ENCODE measurements around the gene PEAR1. TPM values are rescaled to one million over a fixed set of nuclear protein-coding genes. Genes with fewer than 3 reads are reported as not detected.
A peak's percentile ranks its signal among the peaks of the same experiment; 100 is the strongest.
"Not testable (repeated sequence)": the region's sequence is repeated elsewhere in the genome, so short reads cannot be mapped to it uniquely, and the experiment has no call there.

PEAR1 gene
- polyA plus RNA-seq, 4 donors: 0.22 to 6.5 (median 2.6) TPM

GRCh38 chr1:156926175-156926574 is 32.7 kb downstream of the PEAR1 start:
- Histone ChIP-seq H3K9me3 (ENCODE audit: control insufficient read depth in 2 of 2, insufficient read depth in 1 of 2, low read depth in 1 of 2, low read length in 1 of 2) (no peaks in the 10 kb centered on the region), H3K4me3 (ENCODE audit: low read depth in 1 of 3, low read length in 3 of 3) (no peak overlapping the region), H3K27ac (ENCODE audit: low read depth in 1 of 3, low read length in 2 of 3) (no peak overlapping the region), H3K4me1 (ENCODE audit: control insufficient read depth in 3 of 3, insufficient read depth in 2 of 3, low read depth in 1 of 3, low read length in 2 of 3) (peaks cover 0 to 10% (median 0%) of the 10 kb centered on the region in 3 donors), H3K36me3 (ENCODE audit: control insufficient read depth in 3 of 3, insufficient read depth in 2 of 3, low read depth in 1 of 3, low read length in 3 of 3) (no peaks in the 10 kb centered on the region), H3K27me3 (ENCODE audit: control insufficient read depth in 3 of 3, insufficient read depth in 3 of 3, low read length in 3 of 3) (peaks cover 3 to 91% (median 30%) of the 10 kb centered on the region in 3 donors)
- no peak for FAIRE-seq
- DNase-seq: peak in 1 of 2 donors; percentile 55
- WGBS, 3 donors: 20 to 32% (median 22%) methylated on average over 3 of the region's 3 CpGs

GRCh38 chr1:156926695-156927094 is 33.2 kb downstream of the PEAR1 start:
- H3K27ac ChIP-seq (ENCODE audit: low read depth in 1 of 3, low read length in 2 of 3); H3K9me3 ChIP-seq (ENCODE audit: control insufficient read depth in 2 of 2, insufficient read depth in 1 of 2, low read depth in 1 of 2, low read length in 1 of 2); H3K4me1 ChIP-seq (ENCODE audit: control insufficient read depth in 3 of 3, insufficient read depth in 2 of 3, low read depth in 1 of 3, low read length in 2 of 3); FAIRE-seq; H3K4me3 ChIP-seq (ENCODE audit: low read depth in 1 of 3, low read length in 3 of 3); DNase-seq; H3K36me3 ChIP-seq (ENCODE audit: control insufficient read depth in 3 of 3, insufficient read depth in 2 of 3, low read depth in 1 of 3, low read length in 3 of 3): not testable (repeated sequence)
- 71 to 84% (median 74%) methylated on average over 6 of the region's 6 CpGs for WGBS, 3 donors
- peaks cover 3 to 86% (median 29%) of the 10 kb centered on the region in 3 donors for H3K27me3 ChIP-seq (ENCODE audit: control insufficient read depth in 3 of 3, insufficient read depth in 3 of 3, low read length in 3 of 3)

DNA sequence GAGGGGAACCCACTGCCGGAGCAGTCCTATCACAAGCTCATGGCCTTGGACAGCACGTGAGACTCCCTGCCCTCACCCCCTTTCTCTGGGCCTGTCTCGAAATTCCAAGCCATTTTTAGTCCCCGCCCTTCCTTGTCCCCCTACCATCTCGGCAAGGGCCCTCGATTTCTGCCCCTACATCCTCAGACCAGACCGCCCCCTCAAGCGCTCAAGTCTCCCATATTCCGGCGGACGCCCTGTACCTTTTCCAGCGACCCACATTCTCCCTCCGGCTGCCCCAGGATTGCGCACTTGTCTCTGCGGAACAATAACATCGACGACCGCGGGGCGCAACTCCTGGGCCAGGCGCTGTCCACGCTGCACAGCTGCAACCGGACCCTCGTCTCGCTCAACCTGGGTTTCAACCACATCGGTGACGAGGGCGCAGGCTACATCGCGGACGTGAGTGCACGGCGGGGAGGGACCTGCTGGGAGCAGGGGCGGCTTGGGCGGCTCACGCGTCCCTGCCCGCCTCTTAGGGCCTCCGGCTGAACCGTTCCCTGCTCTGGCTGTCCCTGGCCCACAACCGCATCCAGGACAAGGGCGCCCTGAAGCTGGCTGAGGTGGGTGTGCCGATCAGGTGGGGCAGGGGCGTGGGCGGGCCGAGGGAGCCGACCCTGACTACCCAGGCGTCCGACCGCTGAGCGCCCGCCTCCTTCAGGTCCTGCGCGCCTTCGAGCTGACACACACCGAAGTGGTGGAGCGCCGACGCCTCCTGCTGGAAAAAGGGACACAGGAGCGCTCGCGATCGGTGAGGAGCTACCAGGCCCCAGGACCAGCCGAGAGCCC is 33.9 kb downstream of the PEAR1 start:
- Histone ChIP-seq H3K4me1 (ENCODE audit: control insufficient read depth in 3 of 3, insufficient read depth in 2 of 3, low read depth in 1 of 3, low read length in 2 of 3) (peaks cover 0 to 10% (median 0%) of the 10 kb centered on the region in 3 donors), H3K27me3 (ENCODE audit: control insufficient read depth in 3 of 3, insufficient read depth in 3 of 3, low read length in 3 of 3) (peaks cover 3 to 79% (median 29%) of the 10 kb centered on the region in 3 donors), H3K27ac (ENCODE audit: low read depth in 1 of 3, low read length in 2 of 3) (no peak overlapping the region), H3K4me3 (ENCODE audit: low read depth in 1 of 3, low read length in 3 of 3) (no peak overlapping the region), H3K36me3 (ENCODE audit: control insufficient read depth in 3 of 3, insufficient read depth in 2 of 3, low read depth in 1 of 3, low read length in 3 of 3) (no peaks in the 10 kb centered on the region), H3K9me3 (ENCODE audit: control insufficient read depth in 2 of 2, insufficient read depth in 1 of 2, low read depth in 1 of 2, low read length in 1 of 2) (no peaks in the 10 kb centered on the region)
- DNase-seq: peak; percentile 72 to 83
- 5 to 8% (median 6%) methylated on average over 59 to 64 of the region's 64 CpGs for WGBS, 3 donors
- no peak for FAIRE-seq

GRCh38 chr1:156928043-156928602 is 34.6 kb downstream of the PEAR1 start:
- peaks cover 3 to 72% (median 24%) of the 10 kb centered on the region in 3 donors for H3K27me3 ChIP-seq (ENCODE audit: control insufficient read depth in 3 of 3, insufficient read depth in 3 of 3, low read length in 3 of 3)
- H3K4me3 ChIP-seq (ENCODE audit: low read depth in 1 of 3, low read length in 3 of 3): no peak overlapping the region
- no peaks in the 10 kb centered on the region for H3K36me3 ChIP-seq (ENCODE audit: control insufficient read depth in 3 of 3, insufficient read depth in 2 of 3, low read depth in 1 of 3, low read length in 3 of 3)
- H3K4me1 ChIP-seq (ENCODE audit: control insufficient read depth in 3 of 3, insufficient read depth in 2 of 3, low read depth in 1 of 3, low read length in 2 of 3): peaks cover 0 to 10% (median 0%) of the 10 kb centered on the region in 3 donors
- no peaks in the 10 kb centered on the region for H3K9me3 ChIP-seq (ENCODE audit: control insufficient read depth in 2 of 2, insufficient read depth in 1 of 2, low read depth in 1 of 2, low read length in 1 of 2)
- WGBS, 3 donors: 11 to 12% (median 12%) methylated on average over 4 of the region's 4 CpGs
- no peak for DNase-seq
- FAIRE-seq: no peak
- H3K27ac ChIP-seq (ENCODE audit: low read depth in 1 of 3, low read length in 2 of 3): no peak overlapping the region

DNA sequence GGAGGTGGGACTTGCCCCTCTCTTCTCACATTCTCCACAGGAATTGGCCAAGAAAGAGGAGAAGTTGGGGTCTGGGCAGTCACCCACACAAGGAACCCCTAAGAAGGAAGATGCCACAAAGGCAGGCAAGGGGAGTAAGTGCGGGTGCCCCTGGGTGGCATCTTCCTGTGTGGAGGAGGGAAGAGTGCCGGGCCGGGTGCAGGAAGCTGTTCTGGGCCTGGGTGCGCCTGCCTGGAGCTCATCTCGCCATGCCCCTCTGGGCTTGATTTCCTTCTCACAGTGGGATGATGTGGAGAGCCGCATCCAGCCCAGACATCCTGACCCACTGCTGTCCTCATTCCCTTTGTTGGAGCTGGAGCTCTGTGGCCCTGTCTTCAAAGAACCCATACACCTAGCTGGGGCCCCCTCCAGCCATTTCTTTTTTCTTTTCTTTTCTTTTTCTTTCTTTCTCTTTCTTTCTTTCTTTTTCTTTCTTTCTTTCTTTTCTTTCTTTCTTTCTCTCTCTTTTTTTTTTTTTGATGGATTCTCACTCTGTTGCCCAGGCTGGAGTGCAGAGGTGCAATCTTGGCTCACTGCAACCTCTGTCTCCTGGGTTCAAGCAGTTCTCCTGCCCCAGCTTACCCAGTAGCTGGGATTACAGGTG is 36.2 kb downstream of the PEAR1 start:
- Histone ChIP-seq H3K9me3 (ENCODE audit: control insufficient read depth in 2 of 2, insufficient read depth in 1 of 2, low read depth in 1 of 2, low read length in 1 of 2) (no peaks in the 10 kb centered on the region), H3K4me1 (ENCODE audit: control insufficient read depth in 3 of 3, insufficient read depth in 2 of 3, low read depth in 1 of 3, low read length in 2 of 3) (no peaks in the 10 kb centered on the region), H3K27me3 (ENCODE audit: control insufficient read depth in 3 of 3, insufficient read depth in 3 of 3, low read length in 3 of 3) (peaks cover 0 to 56% (median 18%) of the 10 kb centered on the region in 3 donors), H3K36me3 (ENCODE audit: control insufficient read depth in 3 of 3, insufficient read depth in 2 of 3, low read depth in 1 of 3, low read length in 3 of 3) (peaks cover 0 to 9% (median 0%) of the 10 kb centered on the region in 3 donors), H3K4me3 (ENCODE audit: low read depth in 1 of 3, low read length in 3 of 3) (no peak overlapping the region), H3K27ac (ENCODE audit: low read depth in 1 of 3, low read length in 2 of 3) (no peak overlapping the region)
- DNase-seq (no peak), FAIRE-seq (no peak)
- WGBS, 3 donors: 57 to 66% (median 65%) methylated on average over 6 of the region's 6 CpGs

GRCh38 chr1:156930483-156930882 is 37.0 kb downstream of the PEAR1 start:
- Histone ChIP-seq H3K27ac (ENCODE audit: low read depth in 1 of 3, low read length in 2 of 3) (no peak overlapping the region), H3K27me3 (ENCODE audit: control insufficient read depth in 3 of 3, insufficient read depth in 3 of 3, low read length in 3 of 3) (peaks cover 0 to 48% (median 18%) of the 10 kb centered on the region in 3 donors), H3K36me3 (ENCODE audit: control insufficient read depth in 3 of 3, insufficient read depth in 2 of 3, low read depth in 1 of 3, low read length in 3 of 3) (peaks cover 0 to 17% (median 2%) of the 10 kb centered on the region in 3 donors), H3K4me1 (ENCODE audit: control insufficient read depth in 3 of 3, insufficient read depth in 2 of 3, low read depth in 1 of 3, low read length in 2 of 3) (no peaks in the 10 kb centered on the region), H3K9me3 (ENCODE audit: control insufficient read depth in 2 of 2, insufficient read depth in 1 of 2, low read depth in 1 of 2, low read length in 1 of 2) (no peaks in the 10 kb centered on the region), H3K4me3 (ENCODE audit: low read depth in 1 of 3, low read length in 3 of 3) (no peak overlapping the region)
- DNase-seq: no peak
- no peak for FAIRE-seq
- WGBS, 3 donors: 48 to 68% (median 66%) methylated on average over 3 to 4 of the region's 4 CpGs

DNA sequence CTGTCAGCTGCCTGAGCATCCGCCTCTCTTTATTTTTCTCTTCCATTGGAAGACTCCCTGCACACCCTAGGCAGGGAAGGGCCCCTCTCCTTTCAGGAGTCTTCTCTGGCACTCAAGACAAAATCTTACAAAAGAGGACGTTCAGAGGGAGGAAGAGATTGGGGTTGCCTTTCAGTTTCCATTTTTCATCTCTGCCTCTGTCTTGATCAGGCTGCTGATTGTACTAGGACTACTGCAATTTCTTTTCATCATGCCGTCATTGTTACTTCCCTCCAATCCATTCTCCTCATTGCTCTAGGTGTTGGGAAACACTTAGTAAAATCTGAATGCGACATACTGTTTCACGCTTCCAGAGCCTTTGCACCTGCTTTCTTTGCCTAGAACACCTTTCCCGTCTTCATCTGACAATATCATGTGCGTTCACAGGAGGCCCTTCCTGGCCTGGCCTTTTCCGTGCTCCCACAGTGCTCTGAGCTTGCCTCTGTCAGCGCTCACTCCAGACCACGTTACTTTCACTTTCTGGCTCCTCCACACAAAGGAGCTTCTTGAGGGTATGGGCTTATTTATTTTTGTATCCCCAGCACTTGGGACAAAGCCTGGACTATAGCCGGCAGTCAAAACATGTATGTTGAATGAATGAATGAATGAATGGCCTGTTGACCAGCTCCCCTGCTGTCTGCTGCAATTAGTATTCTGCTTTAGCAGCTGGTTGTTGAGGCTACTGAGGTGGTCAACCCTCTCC is 37.9 kb downstream of the PEAR1 start:
- Histone ChIP-seq H3K27me3 (ENCODE audit: control insufficient read depth in 3 of 3, insufficient read depth in 3 of 3, low read length in 3 of 3) (peaks cover 0 to 39% (median 14%) of the 10 kb centered on the region in 3 donors), H3K27ac (ENCODE audit: low read depth in 1 of 3, low read length in 2 of 3) (no peak overlapping the region), H3K4me1 (ENCODE audit: control insufficient read depth in 3 of 3, insufficient read depth in 2 of 3, low read depth in 1 of 3, low read length in 2 of 3) (no peaks in the 10 kb centered on the region), H3K4me3 (ENCODE audit: low read depth in 1 of 3, low read length in 3 of 3) (no peak overlapping the region), H3K36me3 (ENCODE audit: control insufficient read depth in 3 of 3, insufficient read depth in 2 of 3, low read depth in 1 of 3, low read length in 3 of 3) (peaks cover 0 to 24% (median 2%) of the 10 kb centered on the region in 3 donors), H3K9me3 (ENCODE audit: control insufficient read depth in 2 of 2, insufficient read depth in 1 of 2, low read depth in 1 of 2, low read length in 1 of 2) (no peaks in the 10 kb centered on the region)
- DNase-seq: peak in 1 of 2 donors; percentile 58
- FAIRE-seq: no peak
- WGBS, 3 donors: 29 to 40% (median 38%) methylated on average over 11 of the region's 11 CpGs
